GM19193 (cell line): ENCODE measurements around the gene TSPAN13.

Source experiments
- POLR2A ChIP-seq: IDR thresholded peaks from 4 replicates; pipeline ENCODE4 v1.6.1; 2011; ENCODE audit not compliant: insufficient read depth, insufficient read length; ENCODE audit errors: extremely low read depth

Gene TSPAN13

DNA sequence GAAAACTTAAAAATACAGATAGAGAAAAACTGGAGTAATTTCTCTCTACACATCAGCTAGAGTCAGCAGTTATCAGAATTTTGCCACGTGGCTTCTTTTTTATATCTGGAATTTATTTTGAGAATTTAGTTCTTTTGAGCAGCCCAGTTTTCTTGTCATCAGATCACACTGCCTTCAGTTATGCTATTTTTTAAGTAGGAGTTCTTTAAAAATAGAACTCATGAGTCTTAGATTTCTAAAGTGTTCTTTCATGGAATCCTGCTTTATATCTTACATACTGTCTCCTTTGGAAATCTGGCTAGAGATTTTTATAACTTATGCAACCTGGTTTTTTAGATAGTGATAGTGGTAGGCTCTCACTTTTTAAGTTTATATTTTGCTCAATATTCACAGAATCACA lies 27.0 kb downstream of the TSPAN13 start:
- TF ChIP-seq POLR2A = no peak

DNA sequence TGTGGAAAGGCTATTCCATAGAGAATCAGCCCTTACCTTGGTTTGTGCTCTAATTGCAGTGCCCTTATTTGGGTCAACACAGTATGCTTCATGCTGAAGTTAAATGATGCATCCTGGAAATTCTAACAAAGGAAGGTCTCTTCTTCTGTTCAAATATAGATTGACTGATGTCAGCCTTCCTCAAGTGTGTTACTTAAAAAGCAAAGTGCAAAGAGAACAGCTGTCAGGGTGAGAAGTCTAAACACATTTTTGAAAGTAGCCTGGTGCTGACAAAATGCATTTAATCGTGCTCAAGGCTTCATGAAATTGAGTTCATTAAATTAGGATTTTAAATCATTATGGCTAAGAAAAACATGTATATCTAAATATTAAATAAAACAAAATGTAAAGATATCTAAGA lies 31.8 kb downstream of the TSPAN13 start:
- TF ChIP-seq POLR2A = no peak

DNA sequence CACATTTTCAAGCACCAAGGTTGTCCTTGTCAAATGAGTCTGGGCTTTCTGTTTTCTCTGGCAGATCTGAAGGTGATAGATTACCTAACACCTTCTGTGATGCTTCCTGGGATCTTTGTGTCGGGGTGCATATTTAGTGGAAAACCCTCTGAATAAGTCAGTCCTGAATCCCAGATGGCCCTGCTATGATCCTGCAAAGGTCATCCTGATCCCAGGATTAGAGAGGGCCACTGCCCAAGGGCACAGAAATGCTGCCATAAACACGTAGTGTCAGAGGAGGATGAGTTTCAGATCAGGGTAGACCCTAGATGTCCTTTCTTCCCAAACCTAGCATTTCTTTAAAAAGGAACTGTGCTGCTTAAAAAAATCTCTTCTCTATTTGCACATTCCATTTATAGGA lies 32.3 kb downstream of the TSPAN13 start:
- no peak for TF ChIP-seq POLR2A

DNA sequence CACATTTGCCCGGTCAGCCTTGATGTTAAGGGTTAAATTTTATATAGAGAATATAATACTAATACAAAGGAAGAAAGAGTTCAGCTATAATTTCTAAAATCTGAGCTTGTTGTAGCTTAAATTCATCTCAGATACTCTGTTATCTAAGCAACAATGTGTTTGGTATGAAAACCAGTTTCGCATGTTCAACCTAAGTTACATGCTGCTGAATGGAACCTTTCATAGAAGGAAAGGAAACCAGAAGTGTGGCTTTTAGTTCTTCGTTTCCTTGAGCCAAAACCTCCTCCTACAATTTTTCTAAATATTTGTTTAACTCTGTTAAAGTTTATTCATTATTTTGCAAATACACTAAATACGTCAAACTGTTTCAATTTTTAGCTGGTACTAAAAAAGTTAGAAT lies 32.7 kb downstream of the TSPAN13 start:
- no peak for TF ChIP-seq POLR2A

DNA sequence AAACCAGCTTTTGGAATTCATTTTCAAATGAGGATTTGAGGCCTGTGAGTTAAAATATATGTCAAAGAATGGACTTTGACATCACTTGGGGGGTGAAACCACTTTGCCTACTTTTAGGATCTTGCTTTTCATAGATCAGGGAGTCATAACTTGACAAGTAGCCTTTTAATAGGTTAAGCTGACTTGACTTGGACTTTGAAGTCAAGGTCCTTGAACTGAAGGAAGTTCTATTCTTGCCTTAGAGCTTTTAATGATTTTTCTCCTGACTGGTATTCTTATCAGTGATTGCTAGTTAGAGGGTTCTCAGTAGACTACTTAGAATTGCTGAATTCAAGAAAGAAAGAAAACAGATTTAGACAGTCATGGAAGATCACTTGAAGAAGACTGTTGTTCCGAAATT lies 33.6 kb downstream of the TSPAN13 start:
- no peak for TF ChIP-seq POLR2A

DNA sequence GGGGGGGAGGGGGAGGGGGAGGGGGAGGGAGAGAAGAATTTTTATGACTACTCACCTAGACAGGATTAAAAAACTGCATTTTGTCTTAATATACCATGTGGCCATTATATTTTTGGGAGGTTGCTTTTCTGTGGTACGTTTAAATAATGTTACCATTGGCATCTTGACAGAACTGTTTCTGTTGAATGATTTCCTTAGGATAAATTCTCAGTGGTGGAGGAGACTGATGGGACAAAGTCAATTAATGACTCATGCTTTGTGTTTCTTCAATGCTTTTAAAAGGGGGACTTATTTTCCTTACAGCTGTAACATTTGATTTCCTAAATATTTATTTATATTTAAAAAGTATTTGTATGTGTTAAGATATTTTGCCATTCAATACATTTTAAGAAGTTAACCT lies 37.5 kb downstream of the TSPAN13 start:
- TF ChIP-seq POLR2A = no peak

DNA sequence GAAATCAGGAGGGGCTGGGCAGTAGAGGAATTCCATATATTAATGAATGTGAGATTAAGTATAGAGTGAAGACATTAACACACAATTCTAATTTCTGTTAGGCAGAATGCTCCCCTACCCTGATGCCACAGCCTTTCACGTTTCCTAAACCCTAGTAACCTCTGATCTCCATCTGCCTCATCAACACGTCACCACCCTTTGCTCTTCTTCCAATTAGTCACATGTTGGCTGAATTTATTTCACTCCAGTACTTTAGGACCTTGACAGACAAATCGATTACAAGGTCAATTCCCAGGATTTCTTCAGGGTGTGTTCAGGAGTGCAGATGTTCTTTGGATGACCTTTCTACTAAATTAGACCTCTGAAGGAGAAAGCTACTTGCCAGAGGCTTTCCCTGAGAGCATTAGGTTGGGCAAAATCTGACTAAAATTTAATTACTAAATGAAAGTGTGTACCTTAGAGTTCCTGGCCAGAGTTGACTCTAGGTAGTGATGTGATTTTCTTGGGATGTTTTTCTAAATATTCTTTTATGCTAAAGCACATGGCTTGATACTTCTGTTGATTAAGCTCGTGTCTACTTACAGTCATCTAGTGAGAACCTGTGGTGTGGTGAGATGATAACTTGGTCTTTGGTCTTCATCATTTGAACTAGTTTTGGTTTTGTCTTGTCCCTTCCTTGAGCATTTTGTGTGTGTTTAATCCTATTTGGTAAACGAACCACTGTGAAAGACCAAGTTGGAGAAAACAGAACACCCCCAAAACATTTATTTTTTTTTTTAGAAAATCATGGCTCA lies 38.5 kb downstream of the TSPAN13 start:
- no peak for TF ChIP-seq POLR2A

DNA sequence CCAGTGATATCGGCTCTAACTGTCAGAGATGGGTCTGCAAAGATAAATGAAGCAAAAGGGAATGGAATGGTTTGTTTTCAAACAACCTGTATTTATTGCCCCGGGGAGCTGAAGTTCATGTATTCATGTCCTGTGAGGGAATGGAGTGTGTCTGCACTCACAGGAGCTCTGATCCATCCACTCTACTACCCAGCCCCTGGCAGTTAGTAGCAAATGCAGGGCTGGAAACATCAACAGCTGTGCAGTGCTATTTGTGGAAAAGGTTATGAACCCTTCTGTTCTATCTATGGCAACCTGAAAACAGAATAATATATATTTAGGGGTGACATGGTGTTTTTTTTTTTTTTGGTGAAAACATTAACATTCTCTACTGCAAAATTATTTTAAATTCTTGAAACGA lies 41.4 kb downstream of the TSPAN13 start:
- no peak for TF ChIP-seq POLR2A

DNA sequence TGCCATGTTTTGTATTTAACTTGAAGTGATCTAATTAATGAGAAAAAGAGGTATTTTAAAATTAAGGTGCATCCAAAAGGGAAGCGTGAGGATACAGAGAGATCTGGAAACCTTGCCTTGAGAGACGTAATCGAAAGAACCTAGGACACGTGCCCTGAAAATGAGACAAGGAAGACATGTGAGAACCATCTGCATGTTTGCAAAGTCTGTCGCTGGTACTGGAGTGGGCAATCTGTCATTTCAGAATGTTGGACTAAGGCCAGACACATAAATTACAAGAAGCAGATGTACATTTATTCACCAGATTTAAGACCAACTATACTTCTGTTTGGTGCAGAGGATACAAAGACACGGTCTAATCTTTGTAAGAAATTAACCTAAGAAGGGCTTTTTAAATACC lies 42.1 kb downstream of the TSPAN13 start:
- no peak for TF ChIP-seq POLR2A

DNA sequence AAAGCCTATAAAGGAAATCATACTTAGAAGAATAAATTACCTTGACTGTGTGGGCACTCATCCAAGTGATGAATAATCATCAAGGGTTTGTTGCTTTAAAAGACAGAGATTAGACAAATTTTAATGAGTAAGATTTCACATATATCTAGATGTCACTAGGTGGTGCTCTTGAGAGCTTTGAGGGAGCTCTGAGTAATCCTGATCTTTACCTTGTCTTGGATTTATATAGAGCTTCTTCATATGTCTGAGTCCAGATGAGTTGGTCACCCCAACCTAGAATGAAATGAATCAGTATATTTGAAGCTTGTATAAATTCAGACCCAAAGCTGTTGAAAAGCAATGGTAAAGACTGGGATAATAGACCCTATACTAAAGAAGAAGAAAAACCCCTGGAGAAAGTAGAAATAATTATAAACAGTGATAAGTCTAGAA lies 47.6 kb downstream of the TSPAN13 start:
- TF ChIP-seq POLR2A = no peak

DNA sequence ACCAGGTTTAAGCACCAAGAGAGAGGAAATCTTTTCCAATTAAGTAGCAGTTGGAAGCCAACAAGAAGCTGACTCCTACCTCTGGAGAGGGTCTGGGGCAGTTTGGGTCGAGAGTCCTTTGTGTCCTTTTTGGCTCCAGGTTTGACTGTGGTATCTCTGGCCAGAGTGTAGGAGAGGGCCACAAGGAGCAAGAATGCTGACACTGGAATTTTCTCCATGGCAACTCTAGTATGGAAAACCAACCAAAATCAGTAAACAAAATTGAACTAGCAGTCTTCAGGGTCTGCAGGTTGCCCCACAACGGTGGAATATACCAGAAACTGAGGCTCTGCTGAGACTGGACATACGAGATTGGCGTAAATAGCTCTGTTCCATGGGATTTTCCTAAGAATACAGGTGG lies 48.0 kb downstream of the TSPAN13 start:
- no peak for TF ChIP-seq POLR2A

DNA sequence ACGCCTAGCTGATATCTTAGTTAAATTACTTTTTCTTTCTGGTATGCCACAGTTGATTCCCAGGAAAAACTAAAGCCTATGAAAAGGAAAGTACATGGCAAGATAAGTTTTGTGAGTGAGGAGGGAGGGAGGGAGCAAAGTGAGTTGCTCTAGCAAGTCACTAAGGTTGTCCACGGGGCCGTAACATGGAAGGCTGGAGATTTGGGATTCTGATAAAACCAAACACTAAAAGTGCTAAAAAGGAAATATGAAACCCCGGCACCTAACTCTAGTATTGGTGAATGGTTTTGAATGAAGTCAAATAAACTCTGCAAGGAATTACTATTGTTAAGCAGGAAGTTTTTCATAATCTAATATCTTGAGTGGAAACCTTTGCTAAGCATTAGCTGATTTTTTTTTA lies 49.6 kb downstream of the TSPAN13 start:
- TF ChIP-seq POLR2A = no peak

DNA sequence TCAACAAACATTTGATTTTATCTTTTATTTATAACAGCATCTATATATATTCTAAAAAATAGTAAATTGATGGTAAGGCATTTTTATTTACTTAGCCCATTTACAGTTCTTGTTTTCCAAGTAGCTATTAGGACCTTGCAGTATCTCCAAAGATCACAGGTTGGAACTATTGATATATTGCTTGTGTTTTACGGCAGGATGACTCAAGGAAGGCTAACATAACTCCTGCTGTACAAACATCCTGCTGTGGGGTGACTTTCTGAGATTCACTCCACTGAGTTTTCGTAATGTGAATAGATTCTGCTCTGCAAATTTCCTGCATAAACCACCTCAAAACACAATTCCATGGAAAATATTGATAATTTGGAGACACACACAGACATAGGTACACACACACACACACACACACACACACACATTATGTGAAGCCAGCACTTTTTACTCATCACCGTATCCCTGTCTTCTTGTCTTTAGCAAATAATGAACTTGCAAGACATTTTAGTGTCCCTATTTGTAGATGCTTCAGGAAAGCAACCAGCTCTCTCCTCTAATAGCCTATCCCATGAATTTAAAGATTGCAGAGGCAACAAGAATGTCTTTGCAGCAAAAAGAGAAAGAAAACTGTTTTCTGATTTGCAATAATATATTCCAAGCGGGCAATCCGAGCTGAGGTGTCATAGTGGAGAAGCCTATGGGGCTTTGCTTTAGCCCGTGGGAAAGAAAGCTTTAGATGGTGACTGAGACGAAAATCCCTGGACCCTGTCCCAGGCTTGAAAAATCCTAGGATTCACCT lies 50.5 kb downstream of the TSPAN13 start:
- no peak for TF ChIP-seq POLR2A

DNA sequence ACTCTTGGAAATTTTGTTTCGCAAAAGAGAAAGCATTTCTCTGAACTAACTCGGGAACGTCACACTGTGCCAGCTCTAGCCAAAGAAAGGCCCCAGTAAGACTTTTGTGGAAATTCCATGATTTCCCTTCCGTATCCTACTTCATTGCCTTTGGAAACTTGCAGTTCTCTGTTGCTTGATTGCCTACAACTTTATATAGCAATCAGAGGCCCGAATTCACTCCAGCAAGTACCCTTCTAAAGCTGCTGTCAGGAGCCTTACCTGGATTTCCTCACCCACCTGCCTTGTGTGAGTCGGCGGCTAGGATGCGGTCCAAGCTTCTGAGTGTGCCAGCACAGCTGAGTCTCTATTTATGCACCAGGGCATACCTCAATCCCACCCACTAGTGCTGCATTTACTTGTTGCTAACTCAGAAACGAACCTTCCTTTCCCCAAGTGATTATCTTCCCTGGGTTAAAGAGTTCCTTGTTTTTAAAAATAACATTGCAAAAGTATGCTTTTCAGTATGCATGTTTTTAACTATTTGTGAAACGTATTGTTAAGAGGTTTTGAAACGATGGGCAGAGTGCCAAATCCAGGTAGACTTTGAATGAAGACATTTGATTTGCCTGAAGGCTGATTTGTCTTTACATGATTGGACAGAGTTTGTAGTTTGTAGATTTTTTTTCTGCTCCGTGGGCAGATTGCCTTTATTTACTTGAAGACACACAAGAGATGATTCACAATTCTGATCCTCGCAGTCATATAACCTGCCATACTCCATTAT lies 51.3 kb downstream of the TSPAN13 start, which contains the start of gene AGR2:
AGR2 (minus strand) TSS at position 326 of the 766 bp plus-strand sequence. CDS start 3,203 bp downstream, outside the sequence.
- TF ChIP-seq POLR2A = no peak

DNA sequence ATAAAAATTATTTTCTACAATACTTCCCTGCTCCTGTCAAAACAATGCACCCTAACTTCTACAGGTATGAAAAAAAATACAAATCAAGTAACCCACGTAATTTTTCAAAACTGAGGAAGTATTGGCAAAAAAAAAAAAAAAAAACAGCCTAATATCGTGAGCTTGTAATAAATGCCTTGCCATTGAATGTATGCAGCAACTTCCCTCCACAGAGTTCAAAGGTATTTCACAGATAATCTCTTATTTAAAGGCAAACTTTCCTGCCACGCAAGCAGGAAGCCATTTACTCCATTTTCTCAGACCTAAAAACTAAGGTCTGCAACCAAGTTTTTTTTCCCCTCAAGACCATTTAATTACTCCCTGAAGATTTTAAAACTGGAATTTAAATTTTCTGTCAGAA lies 51.9 kb downstream of the TSPAN13 start:
- TF ChIP-seq POLR2A = no peak

DNA sequence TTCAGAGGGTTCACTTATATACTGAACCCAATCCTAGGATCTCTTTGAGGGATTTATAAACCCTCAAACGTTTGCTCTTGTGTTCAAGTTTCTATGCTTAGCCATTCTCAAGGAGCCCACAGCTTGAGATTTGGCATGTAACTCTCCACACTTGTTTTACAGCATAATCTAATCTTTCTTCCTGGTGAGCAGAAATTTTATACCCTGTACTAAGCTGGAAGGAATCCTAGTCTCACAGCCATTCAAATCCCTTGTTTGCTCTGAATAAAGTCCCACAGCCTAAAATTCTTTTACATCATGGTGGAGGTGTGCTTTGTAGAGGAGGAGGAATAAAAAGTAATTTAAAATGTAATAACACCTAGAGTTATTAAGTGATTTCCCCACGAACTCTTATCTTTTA lies 56.6 kb downstream of the TSPAN13 start:
- no peak for TF ChIP-seq POLR2A

DNA sequence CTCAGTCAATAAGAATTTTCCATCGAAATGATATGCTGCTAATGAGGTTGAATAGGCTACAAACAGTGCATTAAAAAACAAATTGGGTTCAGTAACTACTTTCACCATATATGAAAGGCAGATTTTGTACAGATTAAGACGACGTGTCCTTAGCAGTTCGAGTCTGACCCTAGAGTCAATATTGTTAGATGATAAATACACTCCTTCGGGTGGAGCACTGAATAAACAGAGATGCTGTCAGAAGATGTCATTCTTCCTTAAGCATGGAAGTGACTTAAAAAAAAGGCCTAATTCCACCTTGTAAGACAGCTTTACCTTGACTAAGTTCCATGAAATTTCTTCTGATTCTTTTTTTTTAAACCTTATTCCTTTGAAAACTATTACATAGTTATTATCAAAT lies 57.0 kb downstream of the TSPAN13 start:
- TF ChIP-seq POLR2A = no peak
